Effector memory CD4-positive, alpha-beta T cell (primary cell): ENCODE measurements around the gene ALDH9A1.
"Not testable (repeated sequence)": the region's sequence is repeated elsewhere in the genome, so short reads cannot be mapped to it uniquely, and the experiment has no call there.

Experiments
- DNase-seq, 3 donors: peaks; one replicate each; pipeline ENCODE4 v3.0.0-alpha.2; 2020
- H3K27ac ChIP-seq: 2 replicates; pipeline ENCODE4 v1.7.0; 2013; ENCODE audit warnings: mild to moderate bottlenecking, low read length, moderate library complexity; ENCODE audit not compliant: insufficient read depth, poor library complexity, severe bottlenecking
- H3K27me3 ChIP-seq: replicated peaks from 2 replicates; pipeline ENCODE4 v1.7.0; 2013; ENCODE audit warnings: mild to moderate bottlenecking, low read length; ENCODE audit not compliant: insufficient read depth, control insufficient read depth, poor library complexity, severe bottlenecking
- H3K36me3 ChIP-seq: 2 replicates; pipeline ENCODE4 v1.7.0; 2013; ENCODE audit warnings: mild to moderate bottlenecking, low read length, moderate library complexity; ENCODE audit not compliant: control insufficient read depth, insufficient read depth
- H3K4me1 ChIP-seq: 2 replicates; pipeline ENCODE4 v1.7.0; 2013; ENCODE audit warnings: low read length, mild to moderate bottlenecking; ENCODE audit not compliant: control insufficient read depth, insufficient read depth, poor library complexity, severe bottlenecking
- H3K4me3 ChIP-seq: 2 replicates; pipeline ENCODE4 v1.7.0; 2013; ENCODE audit warnings: low read length, low read depth, mild to moderate bottlenecking; ENCODE audit not compliant: insufficient read depth, poor library complexity, severe bottlenecking
- H3K9me3 ChIP-seq: 2 replicates; pipeline ENCODE4 v1.7.0; 2013; ENCODE audit warnings: mild to moderate bottlenecking, low read length, moderate library complexity; ENCODE audit not compliant: control insufficient read depth

The ALDH9A1 gene

GRCh38 chr1:165648919-165649572, 49.3 kb downstream of the ALDH9A1 start:
- no peak for DNase-seq
- H3K36me3 ChIP-seq: peaks cover 22% of the 10 kb centered on the region
- no peaks in the 10 kb centered on the region for H3K9me3 ChIP-seq
- H3K4me3 ChIP-seq: no peak overlapping the region
- peaks cover 14% of the 10 kb centered on the region for H3K4me1 ChIP-seq
- no peaks in the 10 kb centered on the region for H3K27me3 ChIP-seq
- H3K27ac ChIP-seq: no peak overlapping the region

DNA sequence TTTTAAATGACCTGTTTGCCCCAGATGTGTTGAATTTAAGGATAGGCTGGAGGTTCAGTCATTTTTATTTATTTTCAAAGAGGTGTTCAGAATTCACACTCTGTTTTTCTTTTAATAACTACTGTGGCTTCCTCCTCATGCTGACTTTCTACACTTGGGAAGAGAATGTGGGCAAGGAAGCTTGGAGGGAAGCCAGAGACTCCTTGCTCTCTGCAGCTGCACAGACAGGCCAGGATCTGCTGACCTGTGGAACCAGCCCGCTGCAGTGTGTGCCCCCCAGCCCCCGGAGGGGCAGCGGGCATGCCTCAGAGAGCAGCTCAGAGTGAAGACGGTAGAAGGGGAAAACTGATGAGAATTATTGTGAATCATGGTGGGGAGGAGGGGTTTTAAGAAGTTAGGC, 50.4 kb downstream of the ALDH9A1 start:
- peaks cover 14% of the 10 kb centered on the region for H3K4me1 ChIP-seq
- H3K4me3 ChIP-seq: no peak overlapping the region
- H3K9me3 ChIP-seq: no peaks in the 10 kb centered on the region
- H3K27ac ChIP-seq: no peak overlapping the region
- no peak for DNase-seq
- H3K27me3 ChIP-seq: no peaks in the 10 kb centered on the region
- H3K36me3 ChIP-seq: peaks cover 13% of the 10 kb centered on the region

- peaks cover 14% of the 10 kb centered on the region for H3K4me1 ChIP-seq
- no peaks in the 10 kb centered on the region for H3K27me3 ChIP-seq
- no peaks in the 10 kb centered on the region for H3K9me3 ChIP-seq
- peaks cover 13% of the 10 kb centered on the region for H3K36me3 ChIP-seq
- H3K27ac ChIP-seq: no peak overlapping the region
- DNase-seq: no peak
- H3K4me3 ChIP-seq: no peak overlapping the region
Measured at GRCh38 chr1:165647517-165647916, 50.8 kb downstream of the ALDH9A1 start.

DNA sequence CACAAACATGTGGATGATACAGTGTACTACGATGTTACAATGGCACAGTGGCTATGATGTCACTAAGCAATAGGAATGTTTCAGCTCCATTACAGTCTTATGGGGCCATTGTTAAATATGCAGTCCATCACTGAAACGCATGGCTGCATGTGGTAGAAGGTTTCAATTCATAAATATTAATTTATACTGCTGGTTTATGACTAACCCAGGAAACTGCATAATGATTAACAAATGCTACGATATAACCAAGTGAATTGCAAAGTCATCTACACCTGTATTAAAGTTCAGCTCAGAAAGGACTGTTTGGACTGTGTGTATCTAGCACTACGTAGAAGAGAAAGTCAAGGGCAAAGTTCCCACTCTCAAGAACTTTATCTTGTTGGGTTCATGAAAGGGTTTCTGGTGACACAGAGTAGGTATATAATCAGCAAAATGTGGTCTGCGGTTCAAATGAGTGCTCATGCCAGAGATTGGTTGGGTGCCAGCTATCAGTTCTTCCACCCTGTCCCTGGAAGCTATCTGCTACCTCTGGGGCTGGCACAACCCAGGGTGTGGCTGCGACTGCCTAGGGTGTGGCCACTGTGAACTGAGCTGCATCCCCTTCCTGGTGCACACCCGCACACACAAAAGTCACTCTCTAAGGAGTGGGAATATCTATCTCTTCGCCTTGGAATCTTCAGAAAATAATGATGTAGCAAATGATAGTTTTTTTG, 52.6 kb downstream of the ALDH9A1 start:
- H3K36me3 ChIP-seq: no peaks in the 10 kb centered on the region
- H3K27me3 ChIP-seq: no peaks in the 10 kb centered on the region
- no peaks in the 10 kb centered on the region for H3K9me3 ChIP-seq
- H3K27ac ChIP-seq: no peak overlapping the region
- H3K4me3 ChIP-seq: no peak overlapping the region
- H3K4me1 ChIP-seq: peaks cover 14% of the 10 kb centered on the region
- DNase-seq: peak in 2 of 3 donors; percentile 8 to 15

DNA sequence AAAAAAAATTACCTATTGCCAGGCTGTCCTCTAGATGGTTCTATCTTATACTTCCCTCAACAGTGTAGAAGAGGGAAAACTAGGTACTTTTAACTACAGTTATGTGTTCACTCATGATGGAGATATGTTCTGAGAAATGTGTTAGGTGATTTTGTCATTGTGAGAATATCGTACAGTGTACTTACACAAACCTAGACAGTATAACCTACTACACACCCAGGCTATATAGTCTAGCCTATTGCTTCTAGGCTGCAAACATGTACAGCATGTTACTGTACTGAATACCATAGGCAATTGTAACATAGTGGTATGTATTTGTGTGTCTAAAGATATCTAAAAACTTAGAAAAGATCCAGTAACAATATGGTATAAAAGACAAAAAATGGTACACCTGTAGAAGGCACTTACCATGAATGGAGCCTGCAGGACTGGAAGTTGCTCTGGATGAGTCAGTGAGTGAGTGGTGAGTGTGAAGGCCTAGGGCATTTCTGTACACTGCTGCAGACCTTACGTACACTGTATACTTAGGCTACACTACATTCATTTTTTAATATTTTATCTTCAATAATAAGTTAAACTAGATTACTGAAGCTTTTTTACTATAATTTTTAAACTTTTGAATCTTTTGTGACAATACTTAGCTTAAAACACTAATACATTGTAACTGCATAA, 54.2 kb downstream of the ALDH9A1 start:
- H3K4me1 ChIP-seq: peaks cover 14% of the 10 kb centered on the region
- H3K36me3 ChIP-seq: no peaks in the 10 kb centered on the region
- no peak for DNase-seq
- no peak overlapping the region for H3K27ac ChIP-seq
- H3K27me3 ChIP-seq: no peaks in the 10 kb centered on the region
- H3K4me3 ChIP-seq: no peak overlapping the region
- H3K9me3 ChIP-seq: no peaks in the 10 kb centered on the region

DNA sequence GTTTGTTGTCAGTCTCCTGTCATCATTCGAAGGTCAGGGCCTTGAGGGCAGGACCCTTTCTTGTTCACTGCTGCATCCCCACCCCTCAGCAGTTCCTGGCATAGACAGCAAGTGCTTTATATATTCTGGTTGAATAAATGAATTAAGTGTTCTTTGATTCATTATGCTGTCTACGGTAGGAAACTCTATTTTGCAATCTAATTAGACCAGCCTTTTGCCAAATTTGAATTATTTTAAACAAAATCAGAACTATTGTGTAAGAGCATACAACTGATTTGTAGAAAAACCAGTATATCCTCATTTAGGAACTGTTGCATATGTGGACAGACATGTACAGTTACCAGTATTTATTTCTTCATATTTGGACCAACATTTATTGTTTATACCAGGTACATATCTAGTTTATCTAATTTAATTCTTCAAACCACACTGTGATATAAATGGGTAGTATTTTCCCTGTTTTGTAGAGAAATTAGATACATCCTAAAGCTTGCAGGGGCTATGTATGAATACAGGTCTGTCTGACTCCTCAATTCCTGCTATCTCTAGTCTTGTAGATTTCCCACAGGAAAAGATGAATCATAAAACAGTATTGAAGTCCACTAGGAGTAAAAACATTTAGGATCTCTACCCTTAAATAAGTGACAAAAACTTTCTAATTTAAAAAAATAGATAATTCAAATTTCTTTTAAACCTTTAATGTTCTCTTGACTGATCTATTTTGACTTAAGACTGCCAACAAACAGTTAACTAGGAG, 57.0 kb downstream of the ALDH9A1 start:
- no peak for DNase-seq
- Histone ChIP-seq H3K27ac (no peak overlapping the region), H3K27me3 (no peaks in the 10 kb centered on the region), H3K9me3 (no peaks in the 10 kb centered on the region), H3K36me3 (no peaks in the 10 kb centered on the region), H3K4me3 (no peak overlapping the region), H3K4me1 (peaks cover 7% of the 10 kb centered on the region)

GRCh38 chr1:165639821-165640623, 58.3 kb downstream of the ALDH9A1 start:
- DNase-seq: no peak
- Histone ChIP-seq H3K9me3 (no peaks in the 10 kb centered on the region), H3K27ac (no peak overlapping the region), H3K36me3 (peaks cover 9% of the 10 kb centered on the region), H3K27me3 (no peaks in the 10 kb centered on the region), H3K4me1 (no peaks in the 10 kb centered on the region), H3K4me3 (no peak overlapping the region)

DNA sequence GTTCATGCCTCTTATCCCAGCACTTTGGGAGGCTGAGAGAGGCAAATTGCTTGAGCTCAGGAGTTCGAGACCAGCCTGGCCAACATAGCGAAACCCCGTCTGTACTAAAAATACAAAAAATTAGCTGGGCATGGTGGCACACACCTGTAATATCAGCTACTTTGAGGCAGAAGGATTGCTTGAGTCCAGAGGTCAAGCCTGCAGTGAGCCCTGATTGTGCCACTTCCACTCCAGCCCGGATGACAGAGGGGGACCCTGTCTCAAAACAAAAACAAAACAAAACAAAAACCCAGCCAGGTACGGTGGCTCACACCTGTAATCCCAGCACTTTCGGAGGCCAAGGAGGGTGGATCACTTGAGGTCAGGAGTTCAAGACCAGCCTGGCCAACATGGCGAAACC, 60.2 kb downstream of the ALDH9A1 start:
- not testable (repeated sequence) for H3K4me3 ChIP-seq, H3K36me3 ChIP-seq, H3K27ac ChIP-seq, H3K27me3 ChIP-seq, H3K4me1 ChIP-seq, DNase-seq, H3K9me3 ChIP-seq

GRCh38 chr1:165637427-165637826, 60.9 kb downstream of the ALDH9A1 start:
- H3K36me3 ChIP-seq: peaks cover 9% of the 10 kb centered on the region
- no peaks in the 10 kb centered on the region for H3K9me3 ChIP-seq
- H3K27ac ChIP-seq: no peak overlapping the region
- no peaks in the 10 kb centered on the region for H3K27me3 ChIP-seq
- peaks cover 8% of the 10 kb centered on the region for H3K4me1 ChIP-seq
- no peak for DNase-seq
- no peak overlapping the region for H3K4me3 ChIP-seq
